ENCODE data around the gene MARCHF11.

DNA sequence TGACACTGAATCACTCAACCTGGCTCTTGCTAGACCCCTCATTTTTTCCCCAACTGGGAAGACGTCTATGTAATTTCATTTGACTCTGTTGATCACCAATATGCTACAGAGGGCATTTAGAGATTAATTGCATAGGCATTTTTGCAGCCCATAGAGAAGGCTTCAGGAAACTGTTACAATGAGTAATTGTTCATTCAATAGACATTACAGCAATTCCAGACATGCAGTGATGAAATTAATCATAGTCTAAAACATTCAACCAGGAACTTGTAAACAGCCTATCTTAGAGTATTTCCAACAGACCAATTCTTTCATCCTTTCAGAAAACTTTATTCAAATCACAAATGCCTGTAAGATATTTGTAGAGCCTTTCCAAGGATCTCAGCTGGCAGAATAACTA lies 122.3 kb downstream of the MARCHF11 start:
- TF ChIP-seq, protein P1, sequence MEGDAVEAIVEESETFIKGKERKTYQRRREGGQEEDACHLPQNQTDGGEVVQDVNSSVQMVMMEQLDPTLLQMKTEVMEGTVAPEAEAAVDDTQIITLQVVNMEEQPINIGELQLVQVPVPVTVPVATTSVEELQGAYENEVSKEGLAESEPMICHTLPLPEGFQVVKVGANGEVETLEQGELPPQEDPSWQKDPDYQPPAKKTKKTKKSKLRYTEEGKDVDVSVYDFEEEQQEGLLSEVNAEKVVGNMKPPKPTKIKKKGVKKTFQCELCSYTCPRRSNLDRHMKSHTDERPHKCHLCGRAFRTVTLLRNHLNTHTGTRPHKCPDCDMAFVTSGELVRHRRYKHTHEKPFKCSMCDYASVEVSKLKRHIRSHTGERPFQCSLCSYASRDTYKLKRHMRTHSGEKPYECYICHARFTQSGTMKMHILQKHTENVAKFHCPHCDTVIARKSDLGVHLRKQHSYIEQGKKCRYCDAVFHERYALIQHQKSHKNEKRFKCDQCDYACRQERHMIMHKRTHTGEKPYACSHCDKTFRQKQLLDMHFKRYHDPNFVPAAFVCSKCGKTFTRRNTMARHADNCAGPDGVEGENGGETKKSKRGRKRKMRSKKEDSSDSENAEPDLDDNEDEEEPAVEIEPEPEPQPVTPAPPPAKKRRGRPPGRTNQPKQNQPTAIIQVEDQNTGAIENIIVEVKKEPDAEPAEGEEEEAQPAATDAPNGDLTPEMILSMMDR (conservative IDR thresholded peaks at IDR 0.05; ENCODE audit: low read depth, low read length), result no peak
- TF ChIP-seq EZH2 (IDR thresholded peaks at IDR 0.05; ENCODE audit: borderline replicate concordance, low read depth, low read length, poor library complexity, severe bottlenecking), result no peak
